ENCODE data around the gene VWC2.

Gene VWC2
- total RNA-seq, result 0 to 0.18 (median 0) reads per million in 4 experiments

DNA sequence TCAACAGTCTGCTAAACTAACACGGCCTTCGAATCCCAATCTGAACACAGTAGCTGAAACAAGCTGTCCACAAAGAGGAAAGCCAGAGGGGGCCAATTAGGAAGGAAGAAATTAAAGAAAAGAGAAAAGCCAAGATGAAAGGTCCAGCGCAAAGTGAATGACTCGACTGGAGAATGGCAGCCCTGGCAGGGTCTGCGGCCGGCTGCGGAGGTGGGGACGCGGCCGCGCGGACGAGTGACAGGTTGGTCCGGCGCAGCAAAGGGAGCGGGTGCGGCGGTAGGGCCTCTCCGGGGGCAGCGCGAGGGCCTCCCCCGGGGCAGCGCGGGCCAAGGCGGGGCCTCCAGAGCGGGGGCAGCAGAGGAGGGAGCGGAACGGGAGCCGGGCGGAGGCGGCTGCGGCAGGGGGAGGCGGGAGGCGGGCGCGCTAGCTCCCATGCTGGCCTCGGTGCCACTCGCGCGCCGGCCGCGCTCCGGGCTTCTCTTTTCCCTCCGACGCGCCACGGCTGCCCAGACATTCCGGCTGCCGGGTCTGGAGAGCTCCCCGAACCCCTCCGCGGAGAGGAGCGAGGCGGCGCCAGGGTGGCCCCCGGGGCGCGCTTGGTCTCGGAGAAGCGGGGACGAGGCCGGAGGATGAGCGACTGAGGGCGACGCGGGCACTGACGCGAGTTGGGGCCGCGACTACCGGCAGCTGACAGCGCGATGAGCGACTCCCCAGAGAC lies at the start of gene VWC2:
TSS of gene VWC2 (plus strand) at position 421 of the 718 bp plus-strand sequence. CDS start 1,798 bp downstream, outside the sequence.
- DNase-seq, result no peak

DNA sequence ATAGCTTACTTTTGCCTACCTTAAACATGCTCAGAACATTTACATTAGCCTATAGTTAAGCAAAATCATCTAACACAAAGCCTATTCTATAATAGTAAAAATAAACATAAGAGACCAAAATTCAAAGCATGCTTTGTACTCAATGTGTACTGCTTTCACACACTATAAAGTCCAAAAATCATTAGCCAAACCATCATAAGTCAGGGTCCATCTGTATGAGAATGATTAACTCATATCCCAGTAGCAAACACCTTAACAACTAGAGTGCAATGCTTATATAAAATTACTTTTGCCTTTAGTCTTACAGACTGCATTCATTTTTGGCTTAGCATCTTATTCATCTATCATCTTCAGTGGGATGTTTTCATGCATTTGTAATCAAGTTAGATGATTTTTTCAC lies 49.4 kb upstream of the VWC2 start:
- no peak for DNase-seq

DNA sequence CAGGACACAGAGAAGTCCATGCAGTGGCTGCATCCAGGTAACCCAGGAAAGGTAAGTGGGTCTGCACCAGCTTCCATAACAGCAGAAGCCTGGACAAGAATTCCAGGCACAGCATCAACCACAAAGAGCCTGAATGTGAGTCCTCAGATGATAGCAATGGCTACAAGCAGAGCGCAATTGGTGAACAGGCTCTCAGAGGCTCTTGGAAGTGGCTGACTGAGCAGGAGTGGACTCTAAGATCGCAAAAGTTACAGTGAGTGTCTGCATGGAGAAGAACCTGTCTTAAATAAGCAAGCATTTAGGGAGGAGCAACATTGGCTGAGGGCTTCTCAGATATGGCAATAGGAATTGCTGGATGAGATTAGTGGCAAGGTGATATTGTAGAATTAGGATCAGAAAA lies 41.6 kb upstream of the VWC2 start:
- no peak for DNase-seq

DNA sequence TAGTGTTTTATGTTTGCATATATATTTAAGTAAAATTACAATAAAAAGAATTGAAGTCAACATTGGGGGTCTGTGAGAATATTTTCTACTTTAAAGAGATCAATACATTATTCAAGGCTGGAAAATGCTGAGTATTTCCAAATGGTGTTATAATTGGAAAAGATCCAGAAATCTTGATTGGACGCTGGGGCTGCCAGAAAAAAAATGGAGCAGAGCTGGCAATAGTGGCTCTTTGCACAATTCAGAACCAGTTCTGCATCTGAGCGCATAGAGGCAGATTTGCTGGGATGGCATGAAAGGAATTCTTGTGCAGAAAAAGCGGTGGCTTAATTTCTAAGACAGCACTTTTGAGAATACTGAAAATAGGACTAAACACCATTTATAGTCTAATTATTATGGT lies 10.8 kb upstream of the VWC2 start:
- DNase-seq, result no peak

DNA sequence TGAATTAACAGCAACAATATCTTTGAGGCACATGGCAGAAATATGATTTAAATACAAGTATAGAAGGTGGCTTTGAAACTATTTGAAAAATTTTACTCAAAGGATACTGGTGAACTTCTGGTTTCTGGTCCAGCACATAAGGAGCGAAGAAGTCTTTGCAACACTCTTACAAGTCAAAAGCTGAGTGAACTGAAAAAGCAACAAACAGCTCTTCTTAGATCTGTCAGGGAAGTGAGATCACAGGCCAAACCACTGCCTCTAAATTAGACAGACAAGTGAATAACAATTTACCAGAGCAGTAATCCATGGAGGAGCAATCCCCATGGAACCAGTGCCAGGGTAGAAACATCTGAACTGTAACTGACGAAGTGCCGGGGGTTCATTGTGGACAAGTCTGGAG lies 9.6 kb upstream of the VWC2 start:
- DNase-seq, result no peak

DNA sequence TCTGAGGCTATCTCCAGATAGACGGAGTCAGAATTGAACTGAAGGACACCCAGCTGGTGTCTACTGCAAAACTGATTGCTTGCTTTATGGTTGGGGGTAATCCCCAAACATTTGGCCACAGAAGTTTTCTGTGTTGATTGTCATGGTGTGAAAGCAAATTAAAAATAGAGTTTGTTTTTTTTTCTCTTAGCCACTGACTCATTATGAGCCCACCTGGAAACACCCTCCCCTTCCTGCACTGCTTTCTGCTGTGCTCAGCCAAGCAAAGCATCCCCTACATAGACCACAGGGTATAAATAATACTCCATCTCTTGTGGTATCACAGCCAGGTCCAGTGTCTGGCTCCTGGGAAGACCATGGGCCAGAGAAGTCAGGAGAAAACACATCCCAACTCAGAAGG lies 6.5 kb upstream of the VWC2 start:
- DNase-seq, result no peak

DNA sequence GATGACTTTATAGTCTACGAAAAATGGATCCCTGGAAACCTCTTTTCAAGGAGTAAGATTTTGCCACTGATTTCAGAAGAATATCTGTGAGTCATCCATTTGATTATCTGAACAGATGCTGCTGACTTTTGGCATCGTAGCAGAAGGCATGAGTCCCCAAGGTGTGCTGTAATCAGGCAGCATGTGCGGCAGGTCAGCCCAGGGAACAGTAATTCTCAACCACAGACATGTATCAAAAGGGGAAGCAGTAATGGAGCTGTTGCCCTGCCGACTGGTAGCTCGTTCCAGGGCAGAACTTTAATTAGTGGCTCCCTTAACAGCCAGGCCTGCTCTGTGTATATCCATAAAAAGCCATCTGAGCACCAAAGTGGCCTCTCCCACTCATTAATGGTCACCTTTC lies 5.7 kb upstream of the VWC2 start:
- DNase-seq, result no peak

DNA sequence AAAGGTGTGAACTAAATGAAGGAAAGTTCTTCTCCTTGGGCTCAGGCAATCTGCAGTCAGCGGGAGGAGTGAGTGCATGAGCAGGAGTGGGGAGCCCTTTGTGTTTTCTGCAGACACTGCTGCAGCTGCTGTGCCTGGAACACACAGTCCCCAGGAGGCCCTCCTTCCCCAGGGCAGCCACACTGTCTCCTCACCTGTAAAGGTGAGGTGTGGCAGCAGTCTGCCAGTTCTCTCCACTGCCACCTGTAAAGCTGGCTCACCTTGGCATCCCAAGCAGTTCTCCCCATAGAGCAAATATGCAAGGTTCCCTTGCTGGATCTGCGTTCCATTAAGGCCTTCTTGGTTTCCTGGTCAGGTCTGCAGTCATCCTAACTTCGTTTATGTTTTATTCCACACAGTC lies 5.2 kb upstream of the VWC2 start:
- DNase-seq, result no peak

DNA sequence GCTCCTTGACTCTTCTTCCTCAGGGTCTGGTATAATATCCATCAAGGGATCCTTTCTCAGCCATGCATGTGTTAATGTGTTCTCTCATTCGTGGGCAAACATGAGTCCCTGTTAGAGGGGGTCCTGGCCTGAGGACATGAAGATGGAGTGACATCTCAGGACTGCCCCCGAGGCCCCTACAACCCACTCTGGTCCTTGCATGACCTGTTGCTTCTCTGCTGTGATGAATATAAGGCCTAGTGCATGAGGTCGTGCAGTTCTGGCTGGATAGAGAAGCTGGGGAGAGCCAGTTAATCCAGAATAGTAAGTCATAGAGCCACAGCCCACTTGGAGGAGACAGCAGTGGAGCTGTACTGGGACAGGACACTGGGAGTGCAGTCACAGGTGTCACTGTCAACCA lies 4.6 kb upstream of the VWC2 start:
- DNase-seq, result no peak

DNA sequence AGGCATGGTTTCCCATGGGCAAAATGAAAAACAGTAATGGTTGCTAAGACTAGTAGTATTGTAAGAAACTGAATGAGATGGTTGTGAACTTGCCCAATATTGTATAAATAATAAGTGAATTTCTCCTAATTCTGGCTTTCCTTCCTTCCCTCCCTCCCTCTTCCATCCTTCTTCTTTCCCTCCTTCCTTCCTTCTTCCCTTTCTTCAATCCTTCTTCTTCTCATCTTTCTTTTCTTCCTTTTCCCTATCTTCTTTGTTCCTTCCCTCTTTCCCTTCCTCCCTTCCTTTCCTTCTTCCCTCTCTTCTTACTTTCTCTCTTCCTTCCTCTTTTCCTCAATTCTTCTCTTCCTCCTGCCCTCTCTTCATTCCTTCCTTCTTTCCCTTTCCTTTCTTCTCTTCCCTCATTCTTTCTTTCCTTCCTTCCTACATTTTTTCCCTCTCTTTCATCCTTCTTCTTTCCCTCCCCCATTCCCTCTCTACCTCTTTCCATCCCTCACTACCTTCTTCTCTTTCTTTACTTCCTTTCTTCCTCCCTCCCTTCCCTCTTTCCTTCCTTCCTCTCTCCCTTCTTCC lies 4.1 kb upstream of the VWC2 start:
- no peak for DNase-seq

DNA sequence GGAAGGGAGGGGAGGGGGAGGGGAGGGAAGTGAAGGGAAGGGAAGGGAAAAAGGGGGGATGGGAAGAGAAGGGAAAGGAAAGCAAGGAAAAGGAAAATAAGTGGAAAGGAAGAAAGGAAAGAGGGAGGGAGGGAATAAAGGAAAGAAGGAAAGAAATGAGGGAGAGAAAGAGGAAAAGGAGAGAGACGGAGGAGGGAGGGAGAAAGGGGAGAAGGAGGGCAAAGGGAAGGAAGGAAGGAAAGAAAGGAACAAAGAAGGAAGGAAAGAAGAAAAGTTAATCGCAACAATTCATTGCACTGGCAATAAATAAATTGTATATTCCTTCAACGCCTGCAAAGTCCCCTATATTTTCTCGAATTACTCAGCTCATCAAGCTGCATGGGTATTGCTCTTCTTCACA lies 2.6 kb upstream of the VWC2 start:
- DNase-seq, result no peak

DNA sequence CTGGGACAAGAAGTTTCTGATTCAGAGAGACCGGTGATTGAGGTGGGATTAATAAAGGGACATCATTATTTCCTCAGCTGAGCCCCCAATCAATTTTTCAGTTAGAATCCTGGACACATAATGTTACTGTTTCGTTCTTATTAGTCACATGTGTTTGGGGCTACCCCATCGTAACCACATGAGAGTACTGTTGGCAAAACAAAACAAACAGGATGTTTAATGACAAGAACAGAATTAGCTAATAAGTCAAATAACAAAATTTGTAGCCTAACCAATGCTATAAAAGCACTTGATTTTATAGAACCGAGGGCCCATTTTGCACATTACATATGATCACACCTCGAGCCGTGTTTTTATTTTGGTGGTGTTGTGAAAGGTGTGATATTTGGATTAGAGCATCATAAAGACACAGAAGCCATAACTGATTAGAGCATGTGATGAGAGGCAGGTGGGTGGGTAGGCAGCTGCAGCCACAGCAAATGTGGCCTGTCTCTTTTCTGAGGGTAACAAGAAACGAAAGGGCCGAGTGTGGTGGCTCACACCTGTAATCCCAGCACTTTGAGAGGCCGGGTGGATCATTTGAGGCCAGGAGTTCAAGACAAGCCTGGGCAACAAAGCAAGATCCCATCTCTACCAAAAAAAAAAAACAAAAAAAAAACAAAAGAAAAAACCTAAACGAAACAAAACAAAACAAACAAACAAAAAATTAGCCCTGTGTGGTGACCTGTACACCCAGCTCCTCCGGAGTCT lies 1.8 kb upstream of the VWC2 start:
- DNase-seq, result no peak

DNA sequence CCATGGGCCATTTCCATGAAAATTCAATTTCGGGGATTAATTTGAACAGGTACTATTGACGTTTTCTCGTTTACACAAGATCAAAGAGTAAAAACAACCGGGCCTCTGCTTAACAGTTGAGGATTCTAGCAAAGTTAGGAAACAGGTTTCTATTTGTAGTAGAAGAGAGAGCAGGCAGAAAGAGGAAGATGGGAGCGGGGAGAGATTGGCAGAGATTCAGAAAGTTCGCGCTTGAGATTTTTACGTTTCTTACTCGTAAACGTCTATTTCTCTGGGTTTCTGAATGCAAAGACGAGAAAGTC lies 571 bp upstream of the VWC2 start:
- DNase-seq, result no peak

DNA sequence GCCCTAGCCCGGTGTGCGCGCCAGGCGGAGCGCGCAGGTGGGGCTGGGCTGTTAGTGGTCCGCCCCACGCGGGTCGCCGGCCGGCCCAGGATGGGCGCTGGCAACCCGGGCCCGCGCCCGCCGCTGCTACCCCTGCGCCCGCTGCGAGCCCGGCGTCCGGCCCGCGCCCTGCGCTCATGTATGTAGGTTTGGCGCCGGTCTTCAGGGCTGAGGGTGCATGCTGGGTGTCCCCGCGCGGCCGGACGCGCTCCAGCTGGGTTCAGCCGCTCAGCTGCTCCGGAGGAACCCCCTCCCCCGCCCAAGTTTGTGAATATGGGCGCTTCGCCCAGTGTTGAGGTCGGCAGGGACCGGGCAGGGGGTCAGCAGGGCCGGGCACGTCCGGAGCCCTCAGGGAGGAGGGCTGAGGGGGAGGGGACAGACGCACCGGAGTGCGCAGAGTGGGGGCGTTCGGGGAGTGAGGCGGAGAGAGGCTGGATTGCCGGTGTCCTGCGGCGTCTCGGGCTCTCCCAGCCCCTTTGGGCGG lies 559 bp downstream of the VWC2 start:
- DNase-seq, result no peak

DNA sequence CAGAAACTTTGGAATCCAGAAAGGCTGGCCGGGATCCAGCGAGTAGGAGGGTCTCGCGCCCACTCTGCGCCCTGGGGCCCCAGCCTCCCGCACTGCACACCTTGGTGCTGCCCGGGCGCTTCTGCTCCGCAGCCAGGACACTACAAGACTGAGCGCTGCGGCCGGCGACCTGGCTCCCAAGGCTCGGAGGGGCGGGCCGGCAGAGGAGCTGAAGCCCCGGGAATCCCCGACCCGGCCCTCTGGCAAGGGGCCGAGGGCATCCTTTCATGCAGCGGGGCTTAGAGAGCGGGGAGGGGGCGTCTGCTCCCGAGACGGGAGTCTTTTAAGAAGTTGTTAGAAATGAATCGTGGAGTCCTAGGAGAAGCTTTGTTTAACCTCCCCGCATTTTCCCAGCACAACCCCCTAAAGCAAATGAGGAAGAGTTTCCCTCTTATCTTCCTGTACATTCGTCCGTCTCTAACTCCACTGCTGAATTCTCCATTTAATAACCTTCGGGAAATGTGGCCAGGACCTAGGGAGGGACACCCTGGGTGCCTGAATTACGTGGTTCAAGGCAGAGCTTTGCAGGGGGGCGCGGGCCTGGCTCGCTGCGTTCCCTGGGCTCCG lies 1.1 kb downstream of the VWC2 start:
- no peak for DNase-seq

DNA sequence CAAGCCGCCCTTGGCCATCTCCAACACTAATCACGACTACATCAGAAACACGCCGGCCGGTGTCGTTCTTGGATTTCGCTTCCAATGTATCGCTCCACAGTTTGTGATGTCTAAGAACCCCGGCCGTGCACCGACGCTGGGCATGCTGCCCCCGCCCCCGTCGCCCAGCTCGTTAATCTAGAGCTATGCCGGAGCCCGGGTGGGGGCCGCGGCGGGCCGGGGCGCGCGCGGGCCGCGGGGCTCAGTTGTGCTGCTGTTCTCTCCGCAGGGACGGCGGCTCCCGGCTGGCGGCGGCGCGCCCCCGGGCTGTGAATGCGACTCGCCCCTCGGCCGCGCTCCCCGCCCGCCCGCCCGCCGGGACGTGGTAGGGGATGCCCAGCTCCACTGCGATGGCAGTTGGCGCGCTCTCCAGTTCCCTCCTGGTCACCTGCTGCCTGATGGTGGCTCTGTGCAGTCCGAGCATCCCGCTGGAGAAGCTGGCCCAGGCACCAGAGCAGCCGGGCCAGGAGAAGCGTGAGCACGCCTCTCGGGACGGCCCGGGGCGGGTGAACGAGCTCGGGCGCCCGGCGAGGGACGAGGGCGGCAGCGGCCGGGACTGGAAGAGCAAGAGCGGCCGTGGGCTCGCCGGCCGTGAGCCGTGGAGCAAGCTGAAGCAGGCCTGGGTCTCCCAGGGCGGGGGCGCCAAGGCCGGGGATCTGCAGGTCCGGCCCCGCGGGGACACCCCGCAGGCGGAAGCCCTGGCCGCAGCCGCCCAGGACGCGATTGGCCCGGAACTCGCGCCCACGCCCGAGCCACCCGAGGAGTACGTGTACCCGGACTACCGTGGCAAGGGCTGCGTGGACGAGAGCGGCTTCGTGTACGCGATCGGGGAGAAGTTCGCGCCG lies 1.9 kb downstream of the VWC2 start:
- no peak for DNase-seq

DNA sequence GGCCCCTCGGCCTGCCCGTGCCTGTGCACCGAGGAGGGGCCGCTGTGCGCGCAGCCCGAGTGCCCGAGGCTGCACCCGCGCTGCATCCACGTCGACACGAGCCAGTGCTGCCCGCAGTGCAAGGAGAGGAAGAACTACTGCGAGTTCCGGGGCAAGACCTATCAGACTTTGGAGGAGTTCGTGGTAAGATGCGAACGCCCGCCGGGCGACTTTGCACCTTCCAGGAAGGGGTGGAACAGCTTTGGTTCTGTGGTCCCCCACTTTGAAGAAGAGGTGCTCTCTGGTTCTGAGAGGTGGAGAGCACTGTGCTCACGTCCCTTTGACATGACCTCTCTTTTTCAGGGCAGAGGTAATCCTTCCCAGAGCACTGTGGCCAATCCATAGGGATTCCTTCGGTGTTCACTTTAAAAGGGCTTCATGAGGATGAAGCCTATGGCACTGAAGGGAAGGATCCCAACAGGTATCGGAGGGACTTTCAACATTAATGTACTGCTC lies 2.6 kb downstream of the VWC2 start:
- no peak for DNase-seq

DNA sequence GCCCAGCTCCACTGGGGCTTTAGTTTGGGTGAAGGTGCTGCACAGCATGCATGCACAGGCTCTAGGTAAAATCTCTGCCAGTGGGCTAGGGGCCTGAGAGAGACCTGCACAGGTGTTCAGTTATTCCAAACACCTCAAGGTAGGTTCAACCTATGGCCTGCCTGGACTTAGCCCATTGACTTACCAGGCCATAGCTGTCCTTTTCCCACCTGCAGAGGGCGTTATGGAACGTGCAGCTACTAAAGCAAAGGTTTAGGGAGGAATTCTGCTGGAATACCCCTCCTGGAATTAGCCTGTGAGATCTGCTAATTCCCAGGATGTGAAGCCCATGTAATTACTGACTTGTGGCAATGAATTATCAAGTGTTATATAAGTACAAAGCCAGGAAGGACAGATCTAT lies 3.6 kb downstream of the VWC2 start:
- DNase-seq, result no peak

DNA sequence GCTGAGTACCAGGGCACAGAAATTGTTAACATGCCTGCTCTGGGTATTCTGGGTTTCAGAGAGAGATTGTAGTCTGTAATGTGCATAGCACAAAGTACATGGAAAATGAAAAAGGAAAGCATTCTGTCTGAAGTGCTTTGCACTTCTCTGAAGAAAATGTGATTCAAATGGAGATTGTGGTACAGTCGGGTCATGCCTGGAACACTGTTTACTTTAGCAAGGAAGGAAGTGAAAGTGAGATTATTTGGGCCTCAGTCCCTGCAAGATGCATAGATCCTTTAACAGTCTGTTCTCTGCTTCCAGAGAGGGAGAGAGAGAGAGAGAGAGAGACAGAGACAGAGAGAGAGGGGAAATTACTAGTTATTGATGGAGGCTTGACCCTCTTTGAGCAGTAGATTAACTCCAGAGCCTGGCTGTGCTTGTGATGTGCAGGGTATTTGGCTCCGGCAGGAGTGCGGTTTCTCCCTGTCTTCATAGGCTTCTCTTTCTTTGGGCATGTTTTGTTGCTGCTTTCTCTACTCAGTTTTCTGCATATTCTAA lies 5.4 kb downstream of the VWC2 start:
- no peak for DNase-seq

DNA sequence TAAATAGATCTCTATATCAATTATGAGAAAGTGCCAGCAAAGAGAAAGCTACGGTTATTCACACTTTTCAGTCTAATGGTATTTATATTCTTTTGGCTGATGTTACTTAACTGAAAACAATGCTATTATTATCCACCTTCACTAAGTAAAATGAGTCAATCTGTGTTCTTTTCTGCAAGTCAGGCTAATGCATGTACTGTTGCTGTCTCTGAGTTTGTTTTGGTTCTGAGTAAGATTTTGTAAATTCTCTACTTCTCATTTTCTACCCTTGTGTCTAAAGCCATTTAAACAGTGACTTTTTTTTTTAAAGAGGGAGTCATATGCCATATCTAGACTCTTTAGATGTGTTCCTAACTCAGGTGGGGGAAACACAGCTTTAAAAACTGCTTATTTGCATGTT lies 7.5 kb downstream of the VWC2 start:
- DNase-seq, result no peak

DNA sequence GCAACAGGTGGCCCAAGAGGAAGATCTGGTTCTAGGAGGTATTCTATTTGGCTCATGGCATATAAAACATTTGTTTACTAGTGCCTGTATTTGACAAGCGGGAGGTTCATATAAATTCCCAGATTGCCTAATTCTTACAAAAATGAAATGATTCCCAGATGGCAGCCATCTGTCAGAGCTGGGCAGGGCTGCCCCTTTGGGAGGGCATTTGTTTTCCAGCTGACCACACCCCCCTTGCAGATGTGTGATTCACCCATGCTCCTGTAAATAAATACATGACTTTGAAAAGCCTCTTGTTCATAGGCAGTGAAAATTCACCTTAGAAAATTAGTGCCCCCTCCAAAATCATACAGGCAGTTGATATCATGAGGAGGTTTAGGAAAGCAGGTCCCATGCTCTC lies 8.6 kb downstream of the VWC2 start:
- DNase-seq, result no peak

DNA sequence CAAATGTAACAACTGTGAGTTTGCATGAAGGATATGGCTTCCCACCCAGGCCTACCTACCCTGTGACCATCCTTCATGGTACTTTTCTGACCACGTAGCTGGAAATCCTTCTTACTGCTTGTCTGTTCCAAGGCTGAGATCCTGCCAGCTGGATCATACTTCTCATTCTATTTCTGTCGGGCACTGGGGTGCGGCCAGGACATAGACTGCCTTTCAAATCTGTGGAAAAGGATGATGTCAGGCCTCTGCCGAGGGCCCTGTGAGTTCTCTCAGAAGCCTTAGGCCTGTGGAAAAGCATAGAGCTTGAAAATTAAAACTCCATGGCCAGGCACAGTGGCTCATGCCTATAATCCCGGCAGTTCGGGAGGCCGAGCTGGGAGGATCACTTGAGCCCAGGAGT lies 10.0 kb downstream of the VWC2 start:
- DNase-seq, result no peak

Measured in effector CD8-positive, alpha-beta T cell (primary cell).